ENCODE results near the gene KCNG4.

The KCNG4 gene

DNA sequence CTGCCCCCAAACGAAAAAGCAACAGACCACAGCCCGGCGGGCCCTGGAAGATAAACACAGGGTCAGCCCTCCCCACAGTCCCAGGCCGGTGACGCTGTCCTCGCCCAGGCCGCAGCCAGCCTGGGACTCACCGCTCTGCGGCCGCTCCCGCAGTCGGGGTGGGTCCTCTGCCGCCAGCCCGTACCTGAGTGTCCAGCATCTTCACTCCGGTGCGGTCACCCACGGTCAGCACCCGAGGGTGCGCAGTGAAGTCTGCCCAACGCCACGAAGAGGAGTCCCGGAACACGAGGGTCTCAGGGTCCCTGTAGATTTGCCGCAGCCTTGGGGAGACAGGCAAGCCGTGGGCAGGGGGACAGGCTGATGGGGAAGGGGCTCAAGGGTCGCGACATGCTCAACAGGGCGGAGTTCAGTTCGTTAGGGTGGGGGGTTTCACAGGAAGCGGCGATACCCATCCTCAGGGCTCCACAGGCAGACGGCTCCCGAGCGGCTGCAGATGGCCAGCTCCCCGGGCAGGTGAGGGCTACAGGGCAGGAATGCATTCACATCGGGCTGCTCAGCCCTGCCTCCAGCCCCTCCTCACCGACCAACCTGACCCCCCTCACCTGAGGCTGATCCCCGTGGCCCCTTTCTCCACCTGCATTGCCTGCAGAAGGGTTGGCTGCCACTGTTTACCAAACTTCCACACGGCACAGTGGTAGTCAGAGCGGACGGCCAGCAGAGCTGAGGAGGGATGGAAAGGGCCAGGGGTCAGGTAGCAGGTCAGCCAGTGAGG is 58.5 kb downstream of the KCNG4 start:
- Histone ChIP-seq H3K9me3 (ENCODE audit: control insufficient read depth in 2 of 2, low read length in 2 of 2) (no peaks in the 10 kb centered on the region), H3K27me3 (ENCODE audit: control insufficient read depth in 2 of 2, insufficient read depth in 2 of 2, low read length in 2 of 2) (no peaks in the 10 kb centered on the region), H3K9ac (ENCODE audit: low read depth in 1 of 2, low read length in 2 of 2) (no peak overlapping the region), H3K27ac (ENCODE audit: low read depth in 2 of 2, low read length in 2 of 2) (no peak overlapping the region), H3K4me1 (ENCODE audit: control insufficient read depth in 2 of 2, insufficient read depth in 2 of 2, low read length in 2 of 2) (peaks cover 12 to 18% of the 10 kb centered on the region in 2 donors), H3K36me3 (ENCODE audit: control insufficient read depth in 2 of 2, insufficient read depth in 2 of 2, low read length in 2 of 2) (peaks cover 37 to 46% of the 10 kb centered on the region in 2 donors), H3K4me3 (ENCODE audit: low read length in 2 of 2) (no peak overlapping the region)

- Histone ChIP-seq H3K4me1 (ENCODE audit: control insufficient read depth in 2 of 2, insufficient read depth in 2 of 2, low read length in 2 of 2) (peaks cover 13 to 15% of the 10 kb centered on the region in 2 donors), H3K4me3 (ENCODE audit: low read length in 2 of 2) (no peak overlapping the region), H3K27ac (ENCODE audit: low read depth in 2 of 2, low read length in 2 of 2) (no peak overlapping the region), H3K27me3 (ENCODE audit: control insufficient read depth in 2 of 2, insufficient read depth in 2 of 2, low read length in 2 of 2) (no peaks in the 10 kb centered on the region), H3K9ac (ENCODE audit: low read depth in 1 of 2, low read length in 2 of 2) (no peak overlapping the region), H3K36me3 (ENCODE audit: control insufficient read depth in 2 of 2, insufficient read depth in 2 of 2, low read length in 2 of 2) (peaks cover 37 to 46% of the 10 kb centered on the region in 2 donors), H3K9me3 (ENCODE audit: control insufficient read depth in 2 of 2, low read length in 2 of 2) (no peaks in the 10 kb centered on the region)
Observed at GRCh38 chr16:84180519-84181140, 59.2 kb downstream of the KCNG4 start.

- Histone ChIP-seq H3K36me3 (ENCODE audit: control insufficient read depth in 2 of 2, insufficient read depth in 2 of 2, low read length in 2 of 2) (peaks cover 37 to 46% of the 10 kb centered on the region in 2 donors), H3K4me3 (ENCODE audit: low read length in 2 of 2) (no peak overlapping the region), H3K9ac (ENCODE audit: low read depth in 1 of 2, low read length in 2 of 2) (no peak overlapping the region), H3K27me3 (ENCODE audit: control insufficient read depth in 2 of 2, insufficient read depth in 2 of 2, low read length in 2 of 2) (no peaks in the 10 kb centered on the region), H3K4me1 (ENCODE audit: control insufficient read depth in 2 of 2, insufficient read depth in 2 of 2, low read length in 2 of 2) (peaks cover 13 to 20% of the 10 kb centered on the region in 2 donors), H3K9me3 (ENCODE audit: control insufficient read depth in 2 of 2, low read length in 2 of 2) (no peaks in the 10 kb centered on the region), H3K27ac (ENCODE audit: low read depth in 2 of 2, low read length in 2 of 2) (no peak overlapping the region)
Observed at GRCh38 chr16:84179612-84180320, 60.0 kb downstream of the KCNG4 start.

DNA sequence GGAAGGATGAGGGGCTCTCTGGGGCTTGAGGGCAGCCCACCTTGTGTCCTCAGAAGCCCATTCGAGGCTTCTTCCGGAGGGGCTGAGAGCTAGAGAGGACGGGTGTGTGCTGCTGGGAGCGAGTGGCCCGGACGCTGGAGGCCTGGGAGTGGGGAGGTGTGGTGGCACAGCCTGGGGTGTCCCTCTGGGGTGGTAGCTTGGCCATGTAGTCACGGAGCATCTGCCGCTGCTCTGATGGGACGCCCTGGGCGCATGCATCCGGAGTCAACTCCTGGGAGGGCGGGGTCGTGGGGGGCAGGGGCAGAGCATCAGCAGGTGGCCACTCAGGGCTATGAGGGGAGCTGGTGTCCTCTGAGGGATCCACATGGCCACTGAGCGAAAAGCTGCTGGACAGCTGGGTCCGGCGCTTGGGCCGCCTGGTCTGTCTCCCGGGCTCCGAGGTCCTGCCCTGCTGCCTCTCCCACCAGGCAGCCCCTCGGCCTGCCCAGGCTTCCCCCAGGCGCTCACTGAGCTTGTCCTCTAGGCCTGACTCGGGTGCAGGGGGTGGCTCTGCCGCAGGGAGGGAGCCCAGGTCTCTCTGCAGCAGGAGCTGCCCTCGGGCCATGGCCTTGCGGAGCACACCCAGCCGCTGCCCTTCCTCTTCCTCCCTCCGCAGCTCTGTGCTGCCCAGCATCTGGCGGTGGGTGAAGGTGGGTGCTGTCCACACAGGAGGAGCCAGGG is 60.8 kb downstream of the KCNG4 start:
- peaks cover 13 to 20% of the 10 kb centered on the region in 2 donors for H3K4me1 ChIP-seq (ENCODE audit: control insufficient read depth in 2 of 2, insufficient read depth in 2 of 2, low read length in 2 of 2)
- H3K27me3 ChIP-seq (ENCODE audit: control insufficient read depth in 2 of 2, insufficient read depth in 2 of 2, low read length in 2 of 2) = no peaks in the 10 kb centered on the region
- H3K36me3 ChIP-seq (ENCODE audit: control insufficient read depth in 2 of 2, insufficient read depth in 2 of 2, low read length in 2 of 2) = peaks cover 37 to 41% of the 10 kb centered on the region in 2 donors
- H3K9me3 ChIP-seq (ENCODE audit: control insufficient read depth in 2 of 2, low read length in 2 of 2) = no peaks in the 10 kb centered on the region
- no peak overlapping the region for H3K9ac ChIP-seq (ENCODE audit: low read depth in 1 of 2, low read length in 2 of 2)
- no peak overlapping the region for H3K27ac ChIP-seq (ENCODE audit: low read depth in 2 of 2, low read length in 2 of 2)
- H3K4me3 ChIP-seq (ENCODE audit: low read length in 2 of 2) = no peak overlapping the region

GRCh38 chr16:84178146-84178765 is 61.6 kb downstream of the KCNG4 start:
- no peaks in the 10 kb centered on the region for H3K27me3 ChIP-seq (ENCODE audit: control insufficient read depth in 2 of 2, insufficient read depth in 2 of 2, low read length in 2 of 2)
- H3K27ac ChIP-seq (ENCODE audit: low read depth in 2 of 2, low read length in 2 of 2) = no peak overlapping the region
- no peak overlapping the region for H3K9ac ChIP-seq (ENCODE audit: low read depth in 1 of 2, low read length in 2 of 2)
- peaks cover 13 to 20% of the 10 kb centered on the region in 2 donors for H3K4me1 ChIP-seq (ENCODE audit: control insufficient read depth in 2 of 2, insufficient read depth in 2 of 2, low read length in 2 of 2)
- no peaks in the 10 kb centered on the region for H3K9me3 ChIP-seq (ENCODE audit: control insufficient read depth in 2 of 2, low read length in 2 of 2)
- no peak overlapping the region for H3K4me3 ChIP-seq (ENCODE audit: low read length in 2 of 2)
- peaks cover 34 to 37% of the 10 kb centered on the region in 2 donors for H3K36me3 ChIP-seq (ENCODE audit: control insufficient read depth in 2 of 2, insufficient read depth in 2 of 2, low read length in 2 of 2)

DNA sequence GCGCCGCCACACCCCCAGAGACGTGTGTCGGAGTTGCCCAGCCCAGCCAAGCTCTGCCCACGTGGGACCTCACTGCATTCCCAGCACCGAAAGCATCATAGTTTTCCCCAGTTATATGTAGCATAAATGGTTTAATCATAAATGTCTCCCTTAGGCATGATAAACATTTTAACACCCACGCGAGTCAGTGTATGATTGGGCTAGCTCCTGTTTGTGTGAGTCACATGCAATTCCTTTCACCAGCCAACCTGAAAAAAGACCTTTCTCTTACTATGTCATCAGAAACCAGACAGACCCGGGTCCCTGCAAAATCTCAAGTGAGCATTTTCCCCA is 62.1 kb downstream of the KCNG4 start:
- peaks cover 28 to 32% of the 10 kb centered on the region in 2 donors for H3K36me3 ChIP-seq (ENCODE audit: control insufficient read depth in 2 of 2, insufficient read depth in 2 of 2, low read length in 2 of 2)
- H3K4me1 ChIP-seq (ENCODE audit: control insufficient read depth in 2 of 2, insufficient read depth in 2 of 2, low read length in 2 of 2) = peaks cover 13 to 20% of the 10 kb centered on the region in 2 donors
- H3K27ac ChIP-seq (ENCODE audit: low read depth in 2 of 2, low read length in 2 of 2) = peak overlapping the region in 1 of 2 donors; percentile 28
- H3K4me3 ChIP-seq (ENCODE audit: low read length in 2 of 2) = no peak overlapping the region
- no peak overlapping the region for H3K9ac ChIP-seq (ENCODE audit: low read depth in 1 of 2, low read length in 2 of 2)
- H3K27me3 ChIP-seq (ENCODE audit: control insufficient read depth in 2 of 2, insufficient read depth in 2 of 2, low read length in 2 of 2) = peaks cover 0 to 2% of the 10 kb centered on the region in 2 donors
- no peaks in the 10 kb centered on the region for H3K9me3 ChIP-seq (ENCODE audit: control insufficient read depth in 2 of 2, low read length in 2 of 2)

GRCh38 chr16:84176192-84177053 is 63.4 kb downstream of the KCNG4 start:
- no peak overlapping the region for H3K9ac ChIP-seq (ENCODE audit: low read depth in 1 of 2, low read length in 2 of 2)
- H3K36me3 ChIP-seq (ENCODE audit: control insufficient read depth in 2 of 2, insufficient read depth in 2 of 2, low read length in 2 of 2) = peaks cover 18 to 20% of the 10 kb centered on the region in 2 donors
- H3K9me3 ChIP-seq (ENCODE audit: control insufficient read depth in 2 of 2, low read length in 2 of 2) = no peaks in the 10 kb centered on the region
- H3K27me3 ChIP-seq (ENCODE audit: control insufficient read depth in 2 of 2, insufficient read depth in 2 of 2, low read length in 2 of 2) = peaks cover 0 to 5% of the 10 kb centered on the region in 2 donors
- peaks cover 13 to 20% of the 10 kb centered on the region in 2 donors for H3K4me1 ChIP-seq (ENCODE audit: control insufficient read depth in 2 of 2, insufficient read depth in 2 of 2, low read length in 2 of 2)
- H3K27ac ChIP-seq (ENCODE audit: low read depth in 2 of 2, low read length in 2 of 2) = peak overlapping the region in 1 of 2 donors; percentile 58
- H3K4me3 ChIP-seq (ENCODE audit: low read length in 2 of 2) = no peak overlapping the region

DNA sequence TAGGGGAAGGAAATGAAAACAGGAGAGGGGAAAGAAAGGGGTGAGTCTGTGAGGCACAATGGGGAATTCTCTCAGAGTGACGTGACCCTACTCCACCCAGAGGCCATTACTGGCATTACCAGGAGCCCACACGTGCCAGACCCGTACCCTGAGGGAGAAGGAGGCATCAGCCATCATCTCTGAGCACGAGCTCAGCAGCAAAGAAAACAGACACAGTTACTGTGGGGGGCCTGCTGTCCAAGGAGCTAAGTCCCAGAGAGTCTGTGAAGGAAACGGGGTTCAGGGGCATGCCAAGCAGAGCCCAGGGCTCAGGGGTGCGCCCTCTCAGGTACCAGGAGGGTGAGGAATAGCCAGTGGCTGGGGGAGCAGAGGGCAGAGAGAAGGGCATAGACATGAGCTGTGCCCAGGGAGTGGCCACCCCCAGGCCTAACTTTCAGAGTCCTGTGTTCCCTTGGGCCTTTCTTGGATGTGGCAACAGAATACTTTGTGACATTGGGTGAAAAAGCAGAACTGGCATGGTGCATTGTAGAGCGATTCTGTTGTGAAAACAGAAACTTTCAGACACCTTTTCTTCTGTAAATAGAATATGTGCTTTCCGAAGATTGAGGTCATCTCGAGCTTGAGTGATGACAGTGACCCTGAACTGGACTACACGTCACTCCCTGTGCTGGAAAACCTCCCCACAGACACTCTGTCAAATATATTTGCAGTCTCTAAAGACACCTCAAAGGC is 64.3 kb downstream of the KCNG4 start:
- H3K27ac ChIP-seq (ENCODE audit: low read depth in 2 of 2, low read length in 2 of 2) = no peak overlapping the region
- H3K4me1 ChIP-seq (ENCODE audit: control insufficient read depth in 2 of 2, insufficient read depth in 2 of 2, low read length in 2 of 2) = peaks cover 13 to 20% of the 10 kb centered on the region in 2 donors
- H3K4me3 ChIP-seq (ENCODE audit: low read length in 2 of 2) = no peak overlapping the region
- H3K9me3 ChIP-seq (ENCODE audit: control insufficient read depth in 2 of 2, low read length in 2 of 2) = no peaks in the 10 kb centered on the region
- peaks cover 0 to 5% of the 10 kb centered on the region in 2 donors for H3K27me3 ChIP-seq (ENCODE audit: control insufficient read depth in 2 of 2, insufficient read depth in 2 of 2, low read length in 2 of 2)
- peaks cover 11 to 15% of the 10 kb centered on the region in 2 donors for H3K36me3 ChIP-seq (ENCODE audit: control insufficient read depth in 2 of 2, insufficient read depth in 2 of 2, low read length in 2 of 2)
- no peak overlapping the region for H3K9ac ChIP-seq (ENCODE audit: low read depth in 1 of 2, low read length in 2 of 2)

Measured in mucosa of rectum (tissue), 2 donors.